Keratinocyte (primary cell): ENCODE results near the gene DPM1. TPM values are rescaled to one million over a fixed set of nuclear protein-coding genes. Genes with fewer than 3 reads are reported as not detected.

ENCODE experiments used
- DNase-seq: peaks from one replicate; pipeline ENCODE4 v3.0.0-alpha.2; 2011; ENCODE audit warnings: low read depth, missing footprints, low spot score
- FAIRE-seq: peaks from 2 replicates; lab custom pipeline; 2011; peaks lifted over from hg19 to GRCh38; lab: Jason Lieb, UNC
- H2AFZ ChIP-seq: 2 replicates; pipeline ENCODE4 v1.6.0; 2012; ENCODE audit warnings: low read length, control low read depth, inconsistent platforms; ENCODE audit not compliant: control insufficient read depth
- H3K27ac ChIP-seq: 2 replicates; pipeline ENCODE4 v1.5.1; 2011; ENCODE audit warnings: low read length; ENCODE audit not compliant: control insufficient read depth, insufficient read depth
- H3K27me3 ChIP-seq: 3 replicates; pipeline ENCODE4 v1.6.0; 2011; ENCODE audit warnings: low read length; ENCODE audit not compliant: control insufficient read depth, insufficient read depth; ENCODE audit errors: extremely low read depth
- H3K36me3 ChIP-seq, 2 experiments: 2 replicates in 1 of 2; 3 replicates in 1 of 2; pipeline ENCODE4 v1.5.1; 2011; ENCODE audit warnings: low read length in 2 of 2, mild to moderate bottlenecking in 1 of 2; ENCODE audit not compliant: control insufficient read depth in 2 of 2, insufficient read depth in 2 of 2; ENCODE audit errors: extremely low read depth in 1 of 2
- H3K4me1 ChIP-seq: 3 replicates; pipeline ENCODE4 v1.5.1; 2011; ENCODE audit warnings: low read length; ENCODE audit not compliant: control insufficient read depth, insufficient read depth; ENCODE audit errors: extremely low read depth
- H3K4me2 ChIP-seq: 3 replicates; pipeline ENCODE4 v1.6.0; 2011; ENCODE audit warnings: low read depth, low read length; ENCODE audit not compliant: control insufficient read depth, insufficient read depth; ENCODE audit errors: extremely low read depth
- H3K4me3 ChIP-seq, 3 experiments: fragments of 200-600 bp in 1 of 3; sonication (generic) in 1 of 3; 2 replicates in 2 of 3; 3 replicates in 1 of 3; pipeline ENCODE4 v1.5.1; 2011 to 2016; ENCODE audit warnings: low read length in 3 of 3, mild to moderate bottlenecking in 3 of 3, control low read depth in 2 of 3, inconsistent platforms in 1 of 3, low read depth in 1 of 3, mixed read lengths in 1 of 3, mixed run types in 1 of 3, moderate library complexity in 1 of 3; ENCODE audit not compliant: control insufficient read depth in 2 of 3, insufficient read depth in 2 of 3; ENCODE audit errors: extremely low read depth in 1 of 3
- H3K79me2 ChIP-seq: 2 replicates; pipeline ENCODE4 v1.6.0; 2012; ENCODE audit warnings: low read length; ENCODE audit not compliant: control insufficient read depth, insufficient read depth
- H3K9ac ChIP-seq: 3 replicates; pipeline ENCODE4 v1.6.0; 2011; ENCODE audit warnings: low read length; ENCODE audit not compliant: control insufficient read depth, insufficient read depth; ENCODE audit errors: extremely low read depth
- H3K9me1 ChIP-seq: 3 replicates; pipeline ENCODE4 v1.6.0; 2011; ENCODE audit warnings: low read length; ENCODE audit not compliant: control insufficient read depth, insufficient read depth; ENCODE audit errors: extremely low read depth
- H3K9me3 ChIP-seq: 2 replicates; pipeline ENCODE4 v1.5.1; 2012; ENCODE audit warnings: low read depth, low read length; ENCODE audit not compliant: control insufficient read depth
- H4K20me1 ChIP-seq: 3 replicates; pipeline ENCODE4 v1.6.0; 2011; ENCODE audit warnings: low read length; ENCODE audit not compliant: control insufficient read depth, insufficient read depth; ENCODE audit errors: extremely low read depth
- CTCF ChIP-seq, 3 experiments: IDR thresholded peaks in 1 of 3; conservative IDR thresholded peaks in 1 of 3; optimal IDR thresholded peaks in 1 of 3; 2 replicates in 2 of 3; 3 replicates in 1 of 3; pipeline versions ENCODE3 to v1.5.1; 2011; ENCODE audit warnings: low read length in 3 of 3, mild to moderate bottlenecking in 3 of 3, moderate library complexity in 2 of 3, control low read depth in 1 of 3, inconsistent platforms in 1 of 3; ENCODE audit not compliant: insufficient read depth in 2 of 3; ENCODE audit errors: extremely low read depth in 1 of 3
- EZH2 ChIP-seq: IDR thresholded peaks from one replicate; pipeline ENCODE4 v1.6.1; 2012; ENCODE audit warnings: inconsistent platforms, mild to moderate bottlenecking, low read length, moderate library complexity
- dilution Hi-C: fragments of 300-500 bp; cut with MboI; formaldehyde crosslinking; loops from one replicate; pipeline ENCODE4 v1.7.0; 2020; ENCODE audit warnings: low sequenced_read_pairs; ENCODE audit not compliant: extremely low pct_ligation_motif_present
- polyA plus RNA-seq, 5 experiments: library from polyadenylated mRNA; depleted of rRNA in 3 of 5; stranded (reverse) in 3 of 5; stranded (forward) in 1 of 5; unstranded in 1 of 5; fragments of >200 nt; gene quantifications; 1 replicate in 1 of 5; 2 replicates in 3 of 5; 3 replicates in 1 of 5; pipeline versions ENCODE4 v1.2.1 to v1.2.3, GENCODE V29; 2011 to 2012; ENCODE audit warnings: missing spikeins in 2 of 5, low read depth in 1 of 5, low replicate concordance in 1 of 5

The DPM1 gene
- polyA plus RNA-seq, 1 donor (not counting 4 experiments of a cell fraction or from before 2014, with no cell fraction given) = 99.4 TPM

GRCh38 chr20:50920997-50921396 lies 37.3 kb downstream of the DPM1 start:
- H3K4me1 ChIP-seq = peaks cover 30% of the 10 kb centered on the region
- no peak overlapping the region for H3K4me2 ChIP-seq
- H3K36me3 ChIP-seq = peaks cover 5 to 14% of the 10 kb centered on the region in 2 experiments
- dilution Hi-C loops = no loop called here
- H3K9me1 ChIP-seq = peaks cover 2% of the 10 kb centered on the region
- no peak for TF ChIP-seq EZH2
- TF ChIP-seq CTCF (optimal IDR thresholded peaks at IDR 0.05 in 1 of 3, IDR thresholded peaks at IDR 0.05 in 1 of 3, conservative IDR thresholded peaks at IDR 0.05 in 1 of 3; ENCODE audit: extremely low read depth in 1 of 3, insufficient read depth in 2 of 3, low read length in 3 of 3) = no peak
- H3K4me3 ChIP-seq = no peak overlapping the region
- no peaks in the 10 kb centered on the region for H3K9me3 ChIP-seq
- DNase-seq (no peak), FAIRE-seq (no peak)
- no peak overlapping the region for H3K9ac ChIP-seq
- peak overlapping the region; percentile 61 for H3K27ac ChIP-seq
- H3K27me3 ChIP-seq = no peaks in the 10 kb centered on the region
- peaks cover 97% of the 10 kb centered on the region for H3K79me2 ChIP-seq
- peaks cover 3% of the 10 kb centered on the region for H4K20me1 ChIP-seq
- H2AFZ ChIP-seq = no peak overlapping the region

- peak; percentile 78 for DNase-seq
- no peak overlapping the region for H3K4me3 ChIP-seq
- peaks cover 44% of the 10 kb centered on the region for H3K4me1 ChIP-seq
- H2AFZ ChIP-seq = no peak overlapping the region
- H3K9me1 ChIP-seq = peaks cover 2% of the 10 kb centered on the region
- no peaks in the 10 kb centered on the region for H3K9me3 ChIP-seq
- no peak overlapping the region for H3K9ac ChIP-seq
- H3K27ac ChIP-seq = peak overlapping the region; percentile 5
- dilution Hi-C loops = no loop called here
- H3K79me2 ChIP-seq = peaks cover 96% of the 10 kb centered on the region
- FAIRE-seq = peak; percentile 91
- H3K36me3 ChIP-seq = peaks cover 3 to 9% of the 10 kb centered on the region in 2 experiments
- TF ChIP-seq EZH2 (no peak), CTCF (optimal IDR thresholded peaks at IDR 0.05 in 1 of 3, IDR thresholded peaks at IDR 0.05 in 1 of 3, conservative IDR thresholded peaks at IDR 0.05 in 1 of 3; ENCODE audit: extremely low read depth in 1 of 3, insufficient read depth in 2 of 3, low read length in 3 of 3) (no peak)
- H3K27me3 ChIP-seq = no peaks in the 10 kb centered on the region
- H3K4me2 ChIP-seq = no peak overlapping the region
- H4K20me1 ChIP-seq = peaks cover 3% of the 10 kb centered on the region
These were observed 38.8 kb downstream of the DPM1 start for GRCh38 chr20:50919567-50919966.
